ENCODE data around the gene AKT3.

GRCh38 chr1:243842978-243843511 lies 7.0 kb downstream of the AKT3 start:
- TF ChIP-seq EP300 (IDR thresholded peaks at IDR 0.05; ENCODE audit: borderline replicate concordance) (no peak), RAD21 (IDR thresholded peaks at IDR 0.05; ENCODE audit: low read depth) (no peak), YY1 (IDR thresholded peaks at IDR 0.05; ENCODE audit: low read depth) (no peak), TEAD4 (IDR thresholded peaks at IDR 0.05) (no peak)
